ENCODE measurements around the gene ATP5F1B.

The ATP5F1B gene

DNA sequence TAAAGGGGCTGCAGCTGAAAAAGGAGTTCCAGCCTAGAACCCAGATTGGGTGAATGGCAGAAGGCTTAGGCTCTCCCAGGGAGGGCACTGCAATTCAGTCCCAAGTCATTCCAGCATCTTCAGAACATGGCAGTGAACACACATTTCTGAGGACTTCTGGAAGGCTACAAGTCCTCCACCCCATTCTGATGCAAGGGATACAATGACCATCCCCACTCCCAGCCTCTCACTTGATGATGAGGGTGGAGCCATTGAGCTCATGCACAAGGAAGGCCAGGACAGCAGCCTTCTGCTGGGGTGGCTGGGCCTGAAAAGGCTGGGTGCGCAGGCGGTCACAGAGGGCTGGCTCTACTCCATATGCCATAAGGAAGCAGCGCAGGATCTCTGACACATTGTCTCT is 41.4 kb downstream of the ATP5F1B start:
- TF ChIP-seq FOXP2 (optimal IDR thresholded peaks at IDR 0.05; ENCODE audit: borderline replicate concordance, extremely low read depth, extremely low read length, insufficient read depth), result no peak
- TF ChIP-seq SIN3A (IDR thresholded peaks at IDR 0.05; ENCODE audit: borderline replicate concordance, insufficient read depth, low read length), result no peak
- no peak for TF ChIP-seq POLR2AphosphoS5 (IDR thresholded peaks at IDR 0.05; ENCODE audit: low read depth, low read length)
- TF ChIP-seq, protein P1, sequence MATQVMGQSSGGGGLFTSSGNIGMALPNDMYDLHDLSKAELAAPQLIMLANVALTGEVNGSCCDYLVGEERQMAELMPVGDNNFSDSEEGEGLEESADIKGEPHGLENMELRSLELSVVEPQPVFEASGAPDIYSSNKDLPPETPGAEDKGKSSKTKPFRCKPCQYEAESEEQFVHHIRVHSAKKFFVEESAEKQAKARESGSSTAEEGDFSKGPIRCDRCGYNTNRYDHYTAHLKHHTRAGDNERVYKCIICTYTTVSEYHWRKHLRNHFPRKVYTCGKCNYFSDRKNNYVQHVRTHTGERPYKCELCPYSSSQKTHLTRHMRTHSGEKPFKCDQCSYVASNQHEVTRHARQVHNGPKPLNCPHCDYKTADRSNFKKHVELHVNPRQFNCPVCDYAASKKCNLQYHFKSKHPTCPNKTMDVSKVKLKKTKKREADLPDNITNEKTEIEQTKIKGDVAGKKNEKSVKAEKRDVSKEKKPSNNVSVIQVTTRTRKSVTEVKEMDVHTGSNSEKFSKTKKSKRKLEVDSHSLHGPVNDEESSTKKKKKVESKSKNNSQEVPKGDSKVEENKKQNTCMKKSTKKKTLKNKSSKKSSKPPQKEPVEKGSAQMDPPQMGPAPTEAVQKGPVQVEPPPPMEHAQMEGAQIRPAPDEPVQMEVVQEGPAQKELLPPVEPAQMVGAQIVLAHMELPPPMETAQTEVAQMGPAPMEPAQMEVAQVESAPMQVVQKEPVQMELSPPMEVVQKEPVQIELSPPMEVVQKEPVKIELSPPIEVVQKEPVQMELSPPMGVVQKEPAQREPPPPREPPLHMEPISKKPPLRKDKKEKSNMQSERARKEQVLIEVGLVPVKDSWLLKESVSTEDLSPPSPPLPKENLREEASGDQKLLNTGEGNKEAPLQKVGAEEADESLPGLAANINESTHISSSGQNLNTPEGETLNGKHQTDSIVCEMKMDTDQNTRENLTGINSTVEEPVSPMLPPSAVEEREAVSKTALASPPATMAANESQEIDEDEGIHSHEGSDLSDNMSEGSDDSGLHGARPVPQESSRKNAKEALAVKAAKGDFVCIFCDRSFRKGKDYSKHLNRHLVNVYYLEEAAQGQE (IDR thresholded peaks at IDR 0.05; ENCODE audit: insufficient read depth in 1 of 2, low read depth in 2 of 2, low read length in 2 of 2), result no peak
- TF ChIP-seq TAF1 (IDR thresholded peaks at IDR 0.05; ENCODE audit: borderline replicate concordance, insufficient read depth, low read length), result no peak

DNA sequence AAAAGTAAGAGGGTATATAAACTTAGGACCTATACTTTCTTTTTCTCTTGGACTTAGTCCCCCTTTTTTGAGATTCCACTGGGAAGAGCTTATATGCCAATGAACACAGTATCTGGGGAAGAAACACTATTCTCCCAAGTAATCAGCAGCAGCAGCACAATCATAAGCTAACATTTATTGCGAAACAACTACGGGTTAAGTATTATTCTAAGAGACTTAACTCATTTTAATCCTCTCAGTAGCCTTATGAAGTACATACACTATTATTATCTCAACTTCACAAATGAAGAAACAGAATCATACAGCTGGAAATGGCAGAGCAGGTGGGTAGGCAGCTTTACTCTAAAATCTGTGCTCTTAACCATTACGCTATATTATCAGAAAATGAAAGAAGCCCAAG is 43.5 kb downstream of the ATP5F1B start:
- no peak for TF ChIP-seq POLR2AphosphoS5 (IDR thresholded peaks at IDR 0.05; ENCODE audit: low read depth, low read length)
- TF ChIP-seq FOXP2 (optimal IDR thresholded peaks at IDR 0.05; ENCODE audit: borderline replicate concordance, extremely low read depth, extremely low read length, insufficient read depth), result no peak
- TF ChIP-seq TAF1 (IDR thresholded peaks at IDR 0.05; ENCODE audit: borderline replicate concordance, insufficient read depth, low read length), result no peak
- TF ChIP-seq SIN3A (IDR thresholded peaks at IDR 0.05; ENCODE audit: borderline replicate concordance, insufficient read depth, low read length), result no peak
- TF ChIP-seq, protein P1 (IDR thresholded peaks at IDR 0.05; ENCODE audit: insufficient read depth in 1 of 2, low read depth in 2 of 2, low read length in 2 of 2), result no peak

DNA sequence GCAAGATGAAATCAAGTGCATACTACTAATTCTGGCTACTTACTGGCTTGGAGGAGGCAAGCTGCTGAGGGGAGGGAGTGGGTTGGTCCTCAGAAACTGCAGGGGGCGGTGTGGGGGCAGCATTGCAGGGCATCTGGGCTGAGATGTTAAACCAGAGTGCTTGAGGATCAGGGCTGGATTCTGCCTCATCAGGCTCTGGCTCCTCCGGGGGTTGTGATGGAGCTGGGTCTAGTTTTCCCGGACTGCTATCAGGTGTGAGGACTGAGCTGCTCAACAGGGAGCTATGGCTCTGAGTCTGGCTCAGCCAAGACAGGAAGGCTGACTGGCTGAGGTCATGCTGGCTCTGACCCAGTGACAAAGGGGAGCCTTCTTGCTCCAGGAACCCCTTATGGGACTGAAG is 44.3 kb downstream of the ATP5F1B start:
- no peak for TF ChIP-seq POLR2AphosphoS5 (IDR thresholded peaks at IDR 0.05; ENCODE audit: low read depth, low read length)
- TF ChIP-seq TAF1 (IDR thresholded peaks at IDR 0.05; ENCODE audit: borderline replicate concordance, insufficient read depth, low read length), result no peak
- TF ChIP-seq, protein P1 (IDR thresholded peaks at IDR 0.05; ENCODE audit: insufficient read depth in 1 of 2, low read depth in 2 of 2, low read length in 2 of 2), result no peak
- no peak for TF ChIP-seq SIN3A (IDR thresholded peaks at IDR 0.05; ENCODE audit: borderline replicate concordance, insufficient read depth, low read length)
- no peak for TF ChIP-seq FOXP2 (optimal IDR thresholded peaks at IDR 0.05; ENCODE audit: borderline replicate concordance, extremely low read depth, extremely low read length, insufficient read depth)

DNA sequence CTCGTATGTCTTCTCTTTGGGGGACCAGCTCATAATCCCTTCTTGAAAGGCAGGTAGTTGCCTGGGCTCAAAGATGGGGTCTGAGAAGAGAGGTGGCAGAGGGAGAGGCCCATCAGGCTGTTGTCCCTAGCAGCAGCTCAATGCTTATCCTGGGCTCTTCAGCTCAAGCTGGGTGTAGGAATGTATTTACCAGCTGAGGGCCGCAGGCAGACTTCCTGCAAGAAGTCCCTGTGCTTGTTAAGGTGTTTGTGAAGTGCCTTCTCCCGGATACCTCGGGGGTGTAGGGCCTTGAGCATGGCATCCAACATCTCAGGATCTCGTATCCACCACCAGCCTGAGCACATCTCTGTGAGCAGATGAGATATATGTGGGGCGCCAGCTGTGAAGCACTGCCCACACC is 45.0 kb downstream of the ATP5F1B start:
- TF ChIP-seq SIN3A (IDR thresholded peaks at IDR 0.05; ENCODE audit: borderline replicate concordance, insufficient read depth, low read length), result no peak
- TF ChIP-seq TAF1 (IDR thresholded peaks at IDR 0.05; ENCODE audit: borderline replicate concordance, insufficient read depth, low read length), result no peak

DNA sequence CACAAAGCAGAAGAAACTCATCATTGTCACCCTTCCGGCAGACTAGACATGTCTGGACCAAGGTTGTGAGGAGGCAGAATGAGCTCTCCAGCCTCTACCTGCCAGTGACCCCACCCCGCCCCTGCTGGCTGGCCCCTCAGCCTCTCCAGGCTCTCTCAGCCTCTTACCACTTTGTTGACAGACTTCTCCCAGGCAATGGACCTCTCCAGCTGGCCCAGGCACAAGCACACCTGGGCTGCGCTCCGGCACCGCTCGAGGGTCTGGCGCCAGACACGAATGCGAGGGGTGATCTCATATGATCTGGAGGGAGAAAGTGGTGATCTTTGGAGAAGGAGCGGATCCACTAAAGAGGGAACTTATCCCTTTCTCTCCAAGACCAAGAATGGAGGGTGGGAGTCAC is 46.0 kb downstream of the ATP5F1B start:
- TF ChIP-seq TAF1 (IDR thresholded peaks at IDR 0.05; ENCODE audit: borderline replicate concordance, insufficient read depth, low read length) (no peak), FOXP2 (optimal IDR thresholded peaks at IDR 0.05; ENCODE audit: borderline replicate concordance, extremely low read depth, extremely low read length, insufficient read depth) (no peak), SIN3A (IDR thresholded peaks at IDR 0.05; ENCODE audit: borderline replicate concordance, insufficient read depth, low read length) (no peak), POLR2AphosphoS5 (IDR thresholded peaks at IDR 0.05; ENCODE audit: low read depth, low read length) (no peak)
- TF ChIP-seq, protein P1 (IDR thresholded peaks at IDR 0.05; ENCODE audit: insufficient read depth in 1 of 2, low read depth in 2 of 2, low read length in 2 of 2), result no peak
